Activated CD8-positive, alpha-beta T cell treated with anti-CD3 and anti-CD28 coated beads, Interleukin-2, amount 10 ng/mL, durations not matched to agents 7 days and 5 days (primary cell): ENCODE data around the gene CDH13. TPM values are rescaled to one million over a fixed set of nuclear protein-coding genes. Genes with fewer than 3 reads are reported as not detected.

ENCODE experiments used
- ATAC-seq: fragments of 150-1000 bp; cut with Tn5 transposase; one replicate; pipeline ENCODE4 v1.10.0; 2021; ENCODE audit warnings: moderate library complexity
- CTCF ChIA-PET: fragments of 350-600 bp; sonication (Branson Sonifier 250); formaldehyde crosslinking; loops from one replicate; lab custom pipeline; 2021; ENCODE audit warnings: antibody characterized with exemption; lab: Charles Lee
- POLR2A ChIA-PET: fragments of 350-600 bp; sonication (Branson Sonifier 250); formaldehyde crosslinking; loops from one replicate; lab custom pipeline; 2021; ENCODE audit warnings: antibody characterized with exemption; lab: Charles Lee
- DNase-seq: peaks from one replicate; pipeline ENCODE4 v3.0.0-alpha.2; 2020
- H3K27ac Mint-ChIP-seq: one replicate; pipeline ENCODE4 v1.8.0; 2021; ENCODE audit warnings: mild to moderate bottlenecking, mixed read lengths
- H3K27me3 Mint-ChIP-seq: one replicate; pipeline ENCODE4 v1.8.0; 2021; ENCODE audit warnings: low read depth, mixed read lengths
- H3K36me3 Mint-ChIP-seq: one replicate; pipeline ENCODE4 v1.8.0; 2021; ENCODE audit warnings: low read depth, mixed read lengths
- H3K4me1 Mint-ChIP-seq: one replicate; pipeline ENCODE4 v1.8.0; 2021; ENCODE audit warnings: low read depth, mixed read lengths
- H3K4me3 Mint-ChIP-seq: one replicate; pipeline ENCODE4 v1.8.0; 2021; ENCODE audit warnings: mild to moderate bottlenecking, mixed read lengths
- H3K9me3 Mint-ChIP-seq: one replicate; pipeline ENCODE4 v1.8.0; 2022; ENCODE audit warnings: mixed read lengths; ENCODE audit not compliant: insufficient read depth
- total RNA-seq, 2 experiments: library from RNA; stranded (reverse); gene quantifications; one replicate each; pipeline ENCODE4 v1.2.3, GENCODE V29; 2021

Gene CDH13
- total RNA-seq, 2 experiments from 2014 or later = not detected

DNA sequence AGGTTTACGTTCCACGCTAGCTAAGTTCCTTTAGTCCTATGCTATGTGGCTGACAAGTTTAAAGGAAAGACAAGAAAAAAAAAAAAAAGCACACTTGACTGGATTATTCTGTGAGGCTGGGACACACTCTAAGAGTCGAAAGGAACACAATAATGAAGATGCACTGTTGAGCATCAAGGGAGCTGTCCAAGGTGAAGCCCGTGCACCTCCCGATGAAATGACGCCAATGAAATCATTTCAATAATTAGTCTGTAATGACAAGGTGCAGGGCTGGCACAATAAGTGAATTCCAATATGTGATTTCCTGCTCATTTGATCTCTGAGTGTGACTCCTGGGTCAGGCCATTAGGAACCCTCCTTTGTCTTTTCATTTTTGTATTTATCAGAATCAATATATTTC is 232.9 kb downstream of the CDH13 start:
- ATAC-seq (no peak), DNase-seq (no peak)
- no peaks in the 10 kb centered on the region for H3K36me3 Mint-ChIP-seq
- H3K9me3 Mint-ChIP-seq = peaks cover 7% of the 10 kb centered on the region
- H3K27me3 Mint-ChIP-seq = peaks cover 2% of the 10 kb centered on the region
- H3K4me1 Mint-ChIP-seq = no peaks in the 10 kb centered on the region
- H3K4me3 Mint-ChIP-seq = no peak overlapping the region
- H3K27ac Mint-ChIP-seq = no peak overlapping the region
- ChIA-PET CTCF (interaction anchor here (0.9 kb wide), 1 partner anchor 33 kb away, joined by 3 read pairs; no protein-coding TSS in a partner anchor), POLR2A (no interaction called here)

DNA sequence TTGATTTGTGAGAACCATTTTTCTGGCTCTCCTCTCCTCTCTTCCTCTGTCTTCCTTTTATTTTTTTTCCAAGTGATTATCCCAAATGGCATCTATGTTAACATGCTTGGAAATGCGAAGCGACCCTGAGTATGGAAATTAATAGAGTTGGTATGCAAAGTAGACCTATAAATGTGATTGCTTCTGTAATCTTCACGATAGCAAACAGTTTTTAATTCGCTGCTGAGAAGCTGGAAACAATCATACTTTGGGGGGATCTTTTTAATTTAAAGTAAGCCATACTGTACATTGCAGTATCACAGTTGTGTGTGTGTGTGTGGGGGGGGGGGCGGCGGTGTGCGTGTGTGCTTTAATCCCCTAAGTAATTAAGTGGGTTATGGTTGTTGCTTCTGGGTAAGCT is 233.3 kb downstream of the CDH13 start:
- ChIA-PET CTCF (no interaction called here), POLR2A (no interaction called here)
- H3K9me3 Mint-ChIP-seq = peaks cover 7% of the 10 kb centered on the region
- no peaks in the 10 kb centered on the region for H3K4me1 Mint-ChIP-seq
- no peaks in the 10 kb centered on the region for H3K36me3 Mint-ChIP-seq
- H3K27me3 Mint-ChIP-seq = peaks cover 2% of the 10 kb centered on the region
- H3K27ac Mint-ChIP-seq = no peak overlapping the region
- DNase-seq = no peak
- no peak for ATAC-seq
- no peak overlapping the region for H3K4me3 Mint-ChIP-seq

DNA sequence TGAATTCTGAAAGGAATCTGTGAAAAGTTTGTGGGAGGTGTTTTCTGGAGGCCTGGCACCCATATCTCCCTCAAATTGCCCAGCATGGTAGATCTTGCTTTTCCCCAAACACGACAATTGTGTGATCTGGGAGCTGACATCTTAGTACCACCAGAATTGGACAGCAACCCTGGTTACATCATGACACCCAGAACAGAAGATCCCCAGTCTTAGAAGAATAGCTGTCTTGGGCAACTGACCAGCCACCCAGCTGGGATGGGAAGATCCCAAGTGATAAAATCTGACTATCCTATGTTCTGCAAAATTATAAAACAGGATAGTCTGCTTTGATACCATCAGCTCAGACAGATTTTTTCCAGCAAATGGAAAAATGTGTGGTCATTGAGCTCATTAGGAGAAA is 235.3 kb downstream of the CDH13 start:
- Mint-ChIP-seq H3K4me3 (no peak overlapping the region), H3K36me3 (no peaks in the 10 kb centered on the region), H3K4me1 (no peaks in the 10 kb centered on the region), H3K27ac (no peak overlapping the region), H3K27me3 (no peaks in the 10 kb centered on the region), H3K9me3 (peaks cover 12% of the 10 kb centered on the region)
- DNase-seq = no peak
- no peak for ATAC-seq
- ChIA-PET CTCF (no interaction called here), POLR2A (no interaction called here)

DNA sequence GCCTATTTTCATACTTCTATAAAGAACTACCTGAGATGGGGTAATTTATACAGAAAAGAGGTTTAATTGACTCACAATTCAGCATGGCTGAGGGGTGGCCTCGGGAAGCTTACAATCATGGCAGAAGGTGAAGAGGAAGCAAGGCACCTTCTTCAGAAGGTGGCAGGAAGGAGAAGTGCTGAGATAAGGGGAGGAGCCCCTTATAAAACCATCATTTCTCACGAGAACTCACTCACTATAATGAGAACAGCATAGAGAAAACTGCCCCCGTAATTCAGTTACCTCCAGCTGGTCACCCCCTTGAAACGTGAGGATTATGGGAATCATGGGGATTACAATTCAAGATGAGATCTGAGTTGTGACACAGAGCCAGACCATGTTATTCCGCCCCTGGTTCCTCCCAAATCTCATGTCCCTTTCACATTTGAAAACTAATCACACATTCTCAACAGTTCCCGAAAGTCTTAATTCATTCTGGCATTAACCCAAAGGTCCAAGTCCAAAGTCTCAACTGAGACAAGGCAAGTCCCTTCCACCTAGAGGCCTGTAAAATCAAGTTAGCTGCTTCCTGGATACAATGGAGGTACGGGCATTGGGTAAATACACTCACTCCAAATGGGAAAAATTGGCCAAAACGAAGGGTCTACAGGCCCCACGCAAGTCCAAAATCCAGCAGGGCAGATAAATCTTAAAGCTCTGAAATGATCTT is 237.7 kb downstream of the CDH13 start:
- DNase-seq (no peak), ATAC-seq (no peak)
- Mint-ChIP-seq H3K9me3 (peaks cover 8% of the 10 kb centered on the region), H3K36me3 (no peaks in the 10 kb centered on the region), H3K27me3 (no peaks in the 10 kb centered on the region), H3K4me1 (no peaks in the 10 kb centered on the region), H3K27ac (no peak overlapping the region), H3K4me3 (no peak overlapping the region)
- ChIA-PET CTCF (no interaction called here), POLR2A (no interaction called here)

DNA sequence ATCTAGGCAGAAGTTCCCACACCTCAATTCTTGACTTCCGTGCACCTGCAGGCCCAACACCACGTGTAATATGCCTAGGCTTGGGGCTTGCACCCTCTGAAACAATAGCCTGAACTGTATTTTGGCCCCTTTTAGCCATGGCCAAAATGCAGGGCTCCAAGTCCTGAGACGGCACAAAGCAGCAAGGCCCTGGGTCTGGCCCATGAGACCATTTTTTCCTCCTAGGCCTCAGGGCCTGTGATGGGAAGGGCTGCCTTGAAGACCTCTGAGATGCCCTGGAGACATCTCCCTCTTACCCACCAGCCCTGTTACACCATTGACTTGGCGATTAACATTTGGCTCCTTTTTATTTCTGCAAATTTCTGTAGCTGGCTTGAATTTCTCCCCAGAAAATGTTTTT is 238.6 kb downstream of the CDH13 start:
- Mint-ChIP-seq H3K27ac (no peak overlapping the region), H3K36me3 (no peaks in the 10 kb centered on the region), H3K27me3 (no peaks in the 10 kb centered on the region), H3K4me3 (no peak overlapping the region), H3K9me3 (peaks cover 5% of the 10 kb centered on the region), H3K4me1 (no peaks in the 10 kb centered on the region)
- ChIA-PET POLR2A (no interaction called here), CTCF (no interaction called here)
- DNase-seq (no peak), ATAC-seq (no peak)

DNA sequence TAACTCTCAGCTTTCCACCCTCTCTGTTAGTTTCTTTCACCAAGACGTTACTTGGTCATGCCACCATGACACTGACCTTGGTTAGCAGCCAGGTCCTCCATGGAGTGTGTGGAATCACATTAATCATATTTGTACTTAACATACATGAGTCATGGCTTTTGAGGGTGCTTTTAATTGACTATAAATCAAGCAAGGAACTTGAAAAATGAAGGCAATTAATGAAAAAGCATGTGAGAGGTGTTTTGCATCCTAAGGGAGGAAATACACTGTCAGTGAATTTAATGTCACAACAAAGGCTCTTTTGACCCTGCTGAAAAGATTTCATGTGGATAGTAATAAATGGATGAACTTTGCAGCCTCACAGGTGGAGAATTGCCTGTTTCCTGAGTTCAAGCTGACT is 240.7 kb downstream of the CDH13 start:
- H3K4me1 Mint-ChIP-seq = no peaks in the 10 kb centered on the region
- no peak overlapping the region for H3K27ac Mint-ChIP-seq
- ChIA-PET CTCF (no interaction called here), POLR2A (no interaction called here)
- no peaks in the 10 kb centered on the region for H3K27me3 Mint-ChIP-seq
- ATAC-seq (no peak), DNase-seq (no peak)
- H3K4me3 Mint-ChIP-seq = no peak overlapping the region
- H3K36me3 Mint-ChIP-seq = no peaks in the 10 kb centered on the region
- H3K9me3 Mint-ChIP-seq = peaks cover 5% of the 10 kb centered on the region

DNA sequence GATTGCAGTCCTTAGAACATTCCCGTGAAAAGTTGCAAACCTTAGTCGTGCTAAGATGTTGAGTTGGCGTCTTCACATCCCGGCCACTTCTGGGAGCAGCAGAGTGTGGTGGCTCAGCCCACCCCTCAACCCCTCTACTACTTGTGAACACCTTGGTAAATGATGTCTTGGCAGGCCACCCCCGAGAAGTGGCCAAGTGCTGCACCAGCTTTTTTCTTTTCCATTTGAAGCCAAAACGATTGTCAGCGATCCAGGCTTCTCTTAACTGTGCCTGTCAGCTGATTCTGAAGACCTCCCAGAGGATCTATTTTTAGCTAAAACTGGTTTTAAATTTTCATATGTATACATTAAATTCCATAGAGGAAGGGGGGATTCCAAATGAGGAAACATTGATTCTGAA is 247.5 kb downstream of the CDH13 start:
- H3K36me3 Mint-ChIP-seq = no peaks in the 10 kb centered on the region
- ChIA-PET POLR2A (no interaction called here), CTCF (no interaction called here)
- no peaks in the 10 kb centered on the region for H3K9me3 Mint-ChIP-seq
- H3K4me1 Mint-ChIP-seq = no peaks in the 10 kb centered on the region
- H3K4me3 Mint-ChIP-seq = no peak overlapping the region
- ATAC-seq = no peak
- no peak for DNase-seq
- H3K27ac Mint-ChIP-seq = no peak overlapping the region
- H3K27me3 Mint-ChIP-seq = peaks cover 5% of the 10 kb centered on the region

DNA sequence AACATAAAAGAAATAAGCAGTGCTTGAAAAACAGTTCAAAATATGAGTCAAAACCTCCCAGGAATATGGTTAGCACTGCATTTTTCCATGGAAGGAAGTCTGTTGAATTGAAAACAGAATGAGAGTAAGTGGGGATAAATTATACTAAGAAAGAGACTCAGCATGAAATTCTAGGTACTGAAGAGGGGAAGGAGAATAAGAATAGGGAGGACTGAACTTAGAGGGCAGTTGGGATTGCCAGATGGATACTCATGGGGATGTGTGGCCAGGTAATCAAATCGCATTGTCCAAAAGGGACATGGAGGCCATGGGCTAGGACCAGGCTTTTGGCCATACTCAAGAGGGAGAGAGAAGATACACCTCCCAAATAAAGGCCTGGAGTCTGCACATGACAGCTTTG is 247.9 kb downstream of the CDH13 start:
- ChIA-PET POLR2A (no interaction called here), CTCF (no interaction called here)
- Mint-ChIP-seq H3K4me3 (no peak overlapping the region), H3K9me3 (no peaks in the 10 kb centered on the region), H3K36me3 (no peaks in the 10 kb centered on the region), H3K27me3 (peaks cover 5% of the 10 kb centered on the region), H3K4me1 (no peaks in the 10 kb centered on the region), H3K27ac (no peak overlapping the region)
- ATAC-seq = no peak
- no peak for DNase-seq

DNA sequence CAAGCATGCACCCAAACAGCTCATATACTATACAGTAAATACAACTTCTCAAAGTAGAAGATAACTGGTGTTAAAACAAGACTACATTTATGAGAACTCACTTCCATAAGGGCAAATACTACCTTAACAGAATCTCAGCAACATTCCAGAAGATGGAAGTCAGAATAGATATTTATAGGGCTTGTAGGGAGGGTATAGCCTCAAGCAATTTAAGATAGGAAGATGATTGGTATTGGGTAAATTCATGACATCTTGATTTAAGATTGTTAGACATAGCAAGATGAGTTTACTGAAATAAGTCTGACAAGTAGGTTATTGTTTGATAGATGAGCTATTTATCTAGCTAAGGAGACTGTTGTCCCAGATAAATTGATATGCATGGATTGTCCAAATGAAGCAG is 250.2 kb downstream of the CDH13 start:
- H3K4me3 Mint-ChIP-seq = no peak overlapping the region
- H3K27me3 Mint-ChIP-seq = peaks cover 5% of the 10 kb centered on the region
- CTCF ChIA-PET = no interaction called here

DNA sequence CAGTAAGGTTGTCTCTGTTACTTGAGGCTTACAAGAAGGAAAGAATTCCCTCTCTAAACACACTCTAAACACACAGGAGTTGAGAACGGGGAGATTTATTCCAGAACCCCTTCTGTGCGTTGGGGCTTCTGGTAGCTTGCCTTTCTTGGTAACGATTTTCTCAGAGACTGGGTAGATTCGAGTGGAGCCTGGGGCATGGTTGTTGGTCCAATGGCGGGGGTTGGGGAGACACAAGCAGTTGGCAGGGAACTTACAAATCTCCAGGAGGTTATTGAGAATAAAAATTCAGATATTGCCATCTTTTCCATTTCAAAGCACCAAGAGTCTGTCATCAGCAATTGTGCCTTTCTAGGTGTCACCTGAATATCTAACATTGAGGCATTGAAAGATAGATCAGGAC is 251.7 kb downstream of the CDH13 start:
- CTCF ChIA-PET = no interaction called here
- DNase-seq (no peak), ATAC-seq (no peak)
- Mint-ChIP-seq H3K4me1 (no peaks in the 10 kb centered on the region), H3K36me3 (no peaks in the 10 kb centered on the region), H3K4me3 (no peak overlapping the region), H3K27me3 (peaks cover 2% of the 10 kb centered on the region), H3K27ac (no peak overlapping the region), H3K9me3 (no peaks in the 10 kb centered on the region)
- POLR2A ChIA-PET = no interaction called here

More for the DNA sequence above, 250.2 kb downstream of the CDH13 start:
- Mint-ChIP-seq H3K36me3 (no peaks in the 10 kb centered on the region), H3K4me1 (no peaks in the 10 kb centered on the region), H3K27ac (no peak overlapping the region), H3K9me3 (no peaks in the 10 kb centered on the region)
- DNase-seq = no peak
- POLR2A ChIA-PET = no interaction called here
- no peak for ATAC-seq

DNA sequence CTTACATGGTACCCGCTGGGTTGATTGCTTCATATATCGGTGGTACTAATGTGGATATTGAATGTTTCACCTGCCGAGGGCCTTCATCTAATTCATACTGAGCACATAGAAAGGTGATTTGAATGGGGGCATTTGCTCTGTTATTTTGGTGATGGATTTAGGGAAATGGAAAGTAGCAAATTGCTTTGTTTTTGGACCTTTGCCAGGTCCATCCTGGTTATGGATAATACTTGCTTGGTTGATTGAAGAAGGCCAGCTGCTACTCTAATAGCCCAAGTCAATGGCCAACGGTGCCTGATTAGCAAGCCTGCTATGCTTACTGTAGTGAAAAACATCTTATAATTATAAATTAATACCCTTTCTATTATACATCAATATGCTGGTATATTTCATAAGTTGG is 253.6 kb downstream of the CDH13 start:
- no peaks in the 10 kb centered on the region for H3K9me3 Mint-ChIP-seq
- DNase-seq = no peak
- no peak overlapping the region for H3K4me3 Mint-ChIP-seq
- no peaks in the 10 kb centered on the region for H3K4me1 Mint-ChIP-seq
- no peaks in the 10 kb centered on the region for H3K36me3 Mint-ChIP-seq
- CTCF ChIA-PET = no interaction called here
- H3K27me3 Mint-ChIP-seq = no peaks in the 10 kb centered on the region
- POLR2A ChIA-PET = no interaction called here
- no peak overlapping the region for H3K27ac Mint-ChIP-seq
- no peak for ATAC-seq

DNA sequence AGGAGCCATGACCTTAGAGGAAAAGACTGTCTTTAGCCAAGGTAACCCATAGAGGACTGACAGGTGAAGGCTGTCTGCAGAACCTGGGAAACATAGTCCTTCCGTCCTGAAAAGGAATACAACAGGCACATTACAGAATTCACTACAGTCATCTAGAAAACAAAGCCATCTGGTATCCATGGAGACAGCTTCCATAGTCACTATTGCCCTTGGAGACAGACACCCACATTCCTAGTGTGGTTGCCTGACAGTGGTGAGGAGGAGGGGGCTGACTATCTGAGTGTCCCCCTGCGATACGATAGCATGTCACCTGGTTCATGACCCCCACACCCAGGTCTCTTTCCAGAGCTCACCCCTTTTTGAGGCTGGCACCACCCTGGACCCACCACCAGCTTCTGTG is 254.7 kb downstream of the CDH13 start:
- H3K36me3 Mint-ChIP-seq = no peaks in the 10 kb centered on the region
- H3K27ac Mint-ChIP-seq = no peak overlapping the region
- CTCF ChIA-PET = interaction anchor here (0.7 kb wide), 1 partner anchor 56 kb away, joined by 3 read pairs; no protein-coding TSS in a partner anchor
- no peaks in the 10 kb centered on the region for H3K27me3 Mint-ChIP-seq
- no peak for ATAC-seq
- H3K4me1 Mint-ChIP-seq = no peaks in the 10 kb centered on the region
- no peaks in the 10 kb centered on the region for H3K9me3 Mint-ChIP-seq
- no peak overlapping the region for H3K4me3 Mint-ChIP-seq
- POLR2A ChIA-PET = no interaction called here
- no peak for DNase-seq

DNA sequence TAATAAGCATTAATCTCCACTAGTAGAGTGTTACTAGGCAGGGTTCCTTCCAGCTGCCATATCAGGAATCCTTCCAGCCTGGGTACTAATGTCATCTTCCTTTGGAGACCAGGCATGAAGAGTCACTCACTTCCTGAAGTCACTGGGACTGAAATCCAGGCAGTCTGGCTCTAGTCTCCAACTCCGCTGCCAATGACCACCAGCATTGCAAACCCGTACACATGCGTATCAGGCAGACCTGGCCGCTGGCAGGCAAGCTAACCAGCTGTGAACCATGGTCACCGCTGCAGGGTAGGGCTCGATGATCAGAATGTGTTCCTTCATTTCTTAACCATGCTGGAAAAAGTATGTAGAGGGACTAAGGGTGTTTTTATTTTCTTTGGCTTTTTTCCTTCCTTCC is 255.5 kb downstream of the CDH13 start:
- DNase-seq = no peak
- H3K36me3 Mint-ChIP-seq = no peaks in the 10 kb centered on the region

More for the DNA sequence above, 255.5 kb downstream of the CDH13 start:
- CTCF ChIA-PET = interaction anchor here (0.7 kb wide), 1 partner anchor 57 kb away, joined by 3 read pairs; no protein-coding TSS in a partner anchor
- POLR2A ChIA-PET = no interaction called here
- Mint-ChIP-seq H3K4me1 (no peaks in the 10 kb centered on the region), H3K9me3 (no peaks in the 10 kb centered on the region), H3K27ac (no peak overlapping the region), H3K27me3 (no peaks in the 10 kb centered on the region), H3K4me3 (no peak overlapping the region)
- ATAC-seq = no peak
